ENCODE results near the gene IMPDH2. TPM values are rescaled to one million over a fixed set of nuclear protein-coding genes. Genes with fewer than 3 reads are reported as not detected.

Gene IMPDH2
- 261 TPM for total RNA-seq

DNA sequence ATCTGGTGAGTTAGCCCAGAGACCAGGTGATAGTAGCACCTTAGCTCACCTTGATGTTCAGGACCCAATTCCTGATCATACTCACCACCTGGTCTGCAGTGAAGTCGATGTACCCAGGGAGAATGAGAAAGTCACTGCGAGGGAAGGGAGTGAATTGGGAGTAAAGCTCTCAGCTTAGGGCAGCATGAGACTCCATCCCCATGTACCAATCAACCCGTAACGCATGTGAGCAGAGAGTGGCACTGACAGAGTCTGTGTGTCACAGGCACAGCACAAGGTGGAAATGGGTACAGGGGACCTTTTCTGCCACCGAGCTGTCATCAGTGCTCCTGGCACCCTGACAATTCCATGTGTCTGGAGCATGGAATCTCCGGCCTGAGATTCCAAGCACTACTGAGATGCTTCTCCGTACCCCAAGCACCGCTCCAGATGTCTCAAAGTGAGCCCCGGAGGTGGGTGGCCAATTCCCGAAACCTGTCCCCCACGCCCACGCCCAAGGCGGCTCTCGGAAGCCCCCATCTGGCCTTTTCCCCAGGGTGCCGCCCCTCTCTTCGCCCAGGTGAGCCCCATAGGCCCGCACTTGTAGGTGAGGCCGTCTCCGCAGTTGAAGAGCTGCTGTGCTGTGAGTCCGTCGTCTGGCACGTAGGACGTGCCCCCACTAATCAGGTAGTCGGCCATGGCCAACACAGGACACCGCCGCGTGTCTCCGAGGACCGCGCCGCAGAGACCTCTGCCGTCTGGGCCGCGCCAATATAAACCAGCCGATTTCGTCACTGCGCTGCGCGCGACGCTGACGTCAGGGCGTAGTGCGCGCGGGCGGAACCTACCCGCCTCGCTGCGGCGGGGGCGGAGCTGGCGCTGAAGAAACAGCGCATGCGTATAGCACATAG is at the start of gene IMPDH2:
Gene IMPDH2, minus strand, starts transcription at position 726 of the 890 bp plus-strand sequence. Its CDS starts 48 bp downstream, at position 678.
- DNase-seq = peak; percentile 90

DNA sequence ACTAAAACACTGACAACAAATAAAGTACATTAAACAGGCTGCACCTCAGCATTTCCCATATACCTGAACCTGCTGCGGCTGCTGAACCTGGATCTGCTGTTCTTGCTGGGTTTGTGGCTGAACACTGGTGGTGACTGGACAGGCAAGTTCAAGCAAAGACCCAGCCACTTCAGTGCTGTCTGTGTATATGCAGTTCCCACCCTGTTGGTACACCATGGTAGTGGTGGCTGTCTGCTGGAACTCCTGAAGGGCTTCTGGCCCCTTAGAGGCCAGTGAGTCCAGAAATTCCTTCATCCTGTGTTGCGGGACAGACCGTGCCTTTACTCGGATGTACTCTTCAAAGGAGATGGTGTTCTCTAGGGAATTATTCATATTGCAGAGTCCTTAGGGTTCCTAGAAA is 47.4 kb upstream of the IMPDH2 start:
- no peak for DNase-seq

DNA sequence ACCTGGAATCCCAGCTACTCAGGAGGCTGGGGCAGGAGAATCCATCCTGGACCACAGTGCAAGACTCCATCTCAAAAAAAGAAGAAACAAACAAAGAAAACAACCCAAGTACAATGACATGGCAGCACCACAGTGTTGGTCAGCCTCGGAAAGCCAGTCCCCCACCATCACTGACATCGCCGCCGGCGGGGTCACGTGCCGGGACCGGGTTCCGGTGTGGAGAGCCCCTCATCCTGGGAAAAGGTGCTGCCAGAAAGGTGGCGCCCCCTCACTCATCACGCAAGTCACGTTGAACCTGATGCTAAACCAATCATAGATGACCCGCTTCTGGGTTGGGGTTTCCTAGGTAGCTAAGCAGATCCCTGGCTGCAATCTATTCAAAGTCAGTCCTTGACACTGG is 46.9 kb upstream of the IMPDH2 start:
- no peak for DNase-seq

DNA sequence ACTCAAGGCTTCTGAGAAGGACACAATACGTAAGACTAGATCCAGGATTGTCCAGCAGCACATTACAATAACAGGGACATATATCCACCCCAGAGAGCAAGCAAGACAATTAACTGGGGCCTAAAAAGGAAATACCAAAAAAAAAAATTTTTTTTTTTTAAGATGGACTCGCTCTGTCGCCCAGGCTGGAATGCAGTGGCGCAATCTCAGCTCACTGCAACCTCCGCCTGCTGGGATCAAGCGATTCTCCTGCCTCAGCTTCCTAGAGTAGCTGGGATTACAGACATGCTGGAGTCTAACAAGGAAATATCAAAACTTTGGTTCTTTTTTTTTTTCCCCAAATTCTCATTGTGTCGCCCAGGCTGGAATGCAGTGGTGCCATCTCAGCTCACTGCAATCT is 28.8 kb upstream of the IMPDH2 start:
- DNase-seq = no peak

DNA sequence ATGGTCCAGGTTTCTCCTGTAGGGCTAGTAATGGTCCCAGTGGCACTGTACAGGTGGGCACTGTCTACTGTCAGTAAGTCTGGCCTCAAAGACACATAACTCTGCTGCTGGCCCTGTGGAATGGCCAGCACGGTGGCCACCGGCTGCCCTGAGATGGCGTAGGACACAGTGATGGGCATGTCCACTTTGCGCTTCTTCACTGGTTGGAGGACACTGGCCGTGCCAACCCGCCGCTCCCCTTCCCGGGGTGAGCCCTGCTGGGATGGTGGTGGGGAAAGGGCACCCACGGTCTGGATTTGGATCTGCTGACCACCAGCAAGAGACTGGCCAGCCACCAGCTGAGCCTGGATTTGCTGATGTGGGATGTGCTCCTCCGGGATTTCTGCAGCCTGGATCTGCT is 28.1 kb upstream of the IMPDH2 start:
- no peak for DNase-seq

DNA sequence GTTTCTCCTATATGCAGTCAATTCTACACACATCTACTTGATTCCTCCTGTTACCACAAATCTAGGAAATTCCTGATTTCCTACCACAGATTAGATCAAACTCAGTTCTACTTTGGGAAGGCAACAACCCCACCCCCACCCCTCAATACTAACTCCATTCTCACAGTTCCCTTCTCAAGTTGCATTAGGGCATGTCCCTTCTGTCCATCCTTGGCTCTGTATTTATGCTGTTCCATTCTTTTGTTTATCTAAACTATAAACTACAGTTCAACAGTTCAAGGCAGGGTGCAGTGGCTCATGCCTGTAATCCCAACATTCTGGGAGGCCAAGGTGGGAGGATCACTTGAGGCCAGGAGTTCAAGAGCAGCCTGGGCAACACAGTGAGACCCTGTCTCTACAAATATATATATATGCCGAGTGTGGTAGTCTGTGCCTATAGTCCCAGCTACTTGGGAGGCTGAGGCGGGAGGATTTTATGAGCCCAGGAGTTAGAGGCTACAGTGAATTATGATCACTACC is 25.2 kb upstream of the IMPDH2 start:
- DNase-seq = no peak

DNA sequence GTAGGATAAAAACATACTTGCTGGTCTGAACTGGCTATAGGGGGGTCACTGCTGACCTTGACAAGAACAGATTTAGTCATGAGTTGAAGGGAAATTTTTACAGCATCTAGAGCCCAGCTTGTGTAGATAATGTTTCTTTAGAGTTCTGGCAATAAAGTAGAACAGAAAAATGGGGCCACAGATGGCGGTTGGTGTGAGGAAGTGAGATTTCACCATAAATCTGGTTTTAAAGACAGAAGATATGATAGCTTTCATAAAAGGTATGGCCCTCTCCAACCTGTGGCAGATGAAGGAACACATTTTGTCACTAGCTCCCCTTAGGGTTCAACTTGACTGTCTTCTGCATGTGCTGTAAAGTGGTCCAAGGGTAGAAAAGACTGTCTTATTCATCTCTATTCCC is 24.3 kb upstream of the IMPDH2 start:
- DNase-seq = no peak

DNA sequence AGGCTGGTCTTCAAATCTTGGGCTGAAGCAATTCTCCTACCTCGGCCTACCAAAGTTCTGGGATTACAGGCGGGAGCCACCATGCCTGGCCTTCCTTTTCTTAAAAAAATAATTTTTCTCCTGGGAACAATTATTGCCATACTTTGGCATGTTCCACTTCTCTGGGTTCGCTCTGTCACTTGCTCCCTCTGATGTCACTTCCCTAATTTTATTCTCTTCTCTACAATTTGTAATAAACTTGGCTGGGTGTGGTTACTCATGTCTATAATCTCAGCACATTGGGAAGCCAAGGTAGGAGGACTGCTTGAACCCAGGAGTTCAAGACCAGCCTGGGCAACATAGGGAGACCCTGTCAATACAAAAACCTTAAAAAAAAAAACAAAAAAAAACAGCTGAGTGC is 6.1 kb upstream of the IMPDH2 start:
- no peak for DNase-seq

DNA sequence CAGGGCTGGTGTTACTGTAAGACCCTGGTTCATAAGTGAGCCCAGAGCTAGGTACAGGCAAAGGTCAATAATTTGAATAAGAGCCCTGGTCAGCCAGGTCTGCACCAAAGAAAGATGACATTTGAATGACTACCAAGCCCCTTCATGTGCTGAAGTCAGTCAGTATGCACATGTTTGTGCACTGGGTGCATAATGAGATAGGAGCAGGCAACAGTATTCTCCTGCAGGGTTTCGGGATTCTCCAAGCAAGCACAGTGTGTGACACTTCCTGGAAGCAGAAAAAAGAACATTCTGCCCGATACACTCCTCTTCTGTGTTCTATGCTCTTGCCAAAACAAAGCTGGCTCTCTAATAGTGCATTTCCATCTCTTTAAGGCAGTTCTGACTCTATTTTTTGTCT is 5.5 kb upstream of the IMPDH2 start:
- DNase-seq = no peak

DNA sequence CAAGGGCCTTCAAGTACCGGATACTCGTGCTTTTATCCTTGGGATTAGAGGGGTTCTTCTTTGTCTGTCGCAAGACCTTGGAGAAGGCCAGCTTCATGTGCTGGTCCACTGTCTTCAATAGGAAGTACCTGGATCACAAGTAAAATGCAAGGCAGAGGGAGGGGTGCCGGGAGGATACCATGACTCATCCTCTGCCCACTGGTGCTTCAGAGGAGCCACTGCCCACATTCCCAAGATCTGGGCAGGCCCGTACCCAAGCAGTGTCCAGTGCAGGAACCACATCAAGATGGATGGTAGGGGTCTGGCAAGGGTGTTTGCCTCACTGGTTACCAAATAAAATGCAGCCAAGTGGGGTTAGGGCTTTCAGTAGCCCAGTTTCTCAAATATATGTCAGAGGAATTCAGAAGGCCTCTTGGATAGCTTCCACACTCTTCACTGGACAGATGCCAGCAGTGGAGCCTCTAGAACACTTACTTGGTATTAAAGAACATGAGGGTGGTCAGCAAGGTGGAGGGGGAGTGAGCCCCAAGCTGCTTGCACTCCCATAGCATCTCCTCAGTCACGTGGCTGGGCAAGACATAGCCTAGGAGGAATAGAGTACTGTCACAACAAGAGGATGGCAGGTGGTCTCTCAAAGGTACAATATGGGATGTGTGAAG is 3.6 kb upstream of the IMPDH2 start:
- DNase-seq = no peak

DNA sequence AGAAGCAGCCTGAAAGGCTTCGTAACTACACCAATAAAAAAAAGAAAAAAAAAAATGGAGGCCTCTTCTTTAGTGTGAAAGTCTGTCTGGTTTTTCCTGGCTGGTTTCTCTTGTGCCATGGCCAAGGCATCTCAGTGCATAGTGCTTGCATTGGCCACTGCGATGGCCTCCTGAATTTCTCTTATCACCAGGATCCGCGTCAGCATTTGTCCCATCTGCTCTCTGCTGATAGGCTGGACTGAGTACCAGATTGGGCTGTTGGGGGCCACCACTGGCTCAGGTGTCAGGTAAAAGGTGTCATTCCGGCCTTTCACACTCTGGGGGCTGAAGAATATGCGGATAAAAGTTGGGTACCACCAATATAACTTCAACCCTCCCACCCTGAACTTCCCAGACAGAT is 1.1 kb upstream of the IMPDH2 start:
- no peak for DNase-seq

DNA sequence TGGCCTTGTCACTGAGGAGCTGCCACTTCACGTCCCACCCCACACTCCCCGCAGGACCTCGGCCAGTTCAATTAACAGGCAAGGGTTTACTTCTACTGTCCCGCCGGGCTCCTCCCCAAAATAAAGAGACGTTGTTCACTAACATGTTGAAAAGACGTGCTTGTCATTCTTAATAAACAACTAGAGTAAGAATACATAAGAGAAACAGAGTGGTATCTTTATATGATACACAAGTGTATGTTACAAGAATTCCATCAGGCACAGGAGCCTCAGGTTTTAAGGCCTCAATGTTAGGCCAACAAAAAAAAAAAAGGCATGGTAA is 326 bp upstream of the IMPDH2 start:
- DNase-seq = no peak

DNA sequence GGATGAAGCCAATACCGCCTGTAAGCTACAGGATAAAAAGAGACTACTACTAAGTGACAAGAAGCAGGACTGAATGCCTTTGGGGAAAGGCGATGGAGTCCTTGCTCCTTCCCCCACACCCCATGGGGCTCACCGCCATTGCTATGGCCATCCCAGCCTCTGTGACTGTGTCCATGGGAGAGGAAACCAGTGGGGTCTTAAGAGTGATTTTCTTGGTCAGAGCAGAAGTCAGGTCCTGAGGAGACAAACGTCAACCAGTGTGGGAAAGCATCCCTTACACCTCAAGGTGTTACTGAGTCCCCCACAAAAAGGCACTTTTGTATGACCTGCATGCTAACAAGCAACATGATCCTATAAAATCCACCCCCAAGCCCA is 913 bp downstream of the IMPDH2 start:
- no peak for DNase-seq

DNA sequence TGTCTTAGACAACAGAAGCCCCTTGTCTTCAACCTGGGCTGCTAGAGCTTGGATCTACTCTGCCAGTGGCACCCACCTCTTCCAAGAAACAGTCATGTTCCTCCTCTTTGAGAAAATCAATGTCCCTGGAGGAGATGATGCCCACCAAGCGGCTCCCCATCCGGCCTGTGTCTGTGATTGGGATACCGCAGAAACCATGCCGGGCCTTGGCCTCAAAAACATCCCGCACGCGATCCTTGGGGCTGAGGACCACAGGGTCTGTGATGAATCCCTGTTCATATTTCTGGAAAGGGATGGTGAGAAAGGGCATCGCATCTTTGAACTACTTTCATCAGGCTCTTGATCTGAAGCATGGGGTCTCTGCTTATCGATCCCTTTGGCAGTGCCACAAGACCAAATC is 1.6 kb downstream of the IMPDH2 start:
- no peak for DNase-seq

DNA sequence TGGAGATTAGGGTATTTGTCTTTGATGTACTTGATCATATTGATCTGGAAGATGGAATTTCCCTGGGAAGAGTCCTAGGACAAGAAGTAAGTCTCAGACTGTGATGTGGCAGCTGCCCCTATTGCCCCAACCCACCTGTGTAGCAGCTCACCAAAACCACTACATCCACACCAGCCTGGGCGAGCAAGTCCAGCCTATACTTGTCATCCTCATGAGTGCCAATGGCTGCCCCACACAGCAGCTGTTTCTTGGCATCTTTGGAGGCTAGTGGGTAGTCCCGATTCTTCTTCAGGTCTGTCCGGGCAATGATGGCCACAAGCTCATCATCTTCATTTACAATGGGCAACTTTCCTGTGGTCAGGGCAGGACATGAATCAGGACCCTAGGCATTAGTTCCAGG is 2.7 kb downstream of the IMPDH2 start:
- no peak for DNase-seq

DNA sequence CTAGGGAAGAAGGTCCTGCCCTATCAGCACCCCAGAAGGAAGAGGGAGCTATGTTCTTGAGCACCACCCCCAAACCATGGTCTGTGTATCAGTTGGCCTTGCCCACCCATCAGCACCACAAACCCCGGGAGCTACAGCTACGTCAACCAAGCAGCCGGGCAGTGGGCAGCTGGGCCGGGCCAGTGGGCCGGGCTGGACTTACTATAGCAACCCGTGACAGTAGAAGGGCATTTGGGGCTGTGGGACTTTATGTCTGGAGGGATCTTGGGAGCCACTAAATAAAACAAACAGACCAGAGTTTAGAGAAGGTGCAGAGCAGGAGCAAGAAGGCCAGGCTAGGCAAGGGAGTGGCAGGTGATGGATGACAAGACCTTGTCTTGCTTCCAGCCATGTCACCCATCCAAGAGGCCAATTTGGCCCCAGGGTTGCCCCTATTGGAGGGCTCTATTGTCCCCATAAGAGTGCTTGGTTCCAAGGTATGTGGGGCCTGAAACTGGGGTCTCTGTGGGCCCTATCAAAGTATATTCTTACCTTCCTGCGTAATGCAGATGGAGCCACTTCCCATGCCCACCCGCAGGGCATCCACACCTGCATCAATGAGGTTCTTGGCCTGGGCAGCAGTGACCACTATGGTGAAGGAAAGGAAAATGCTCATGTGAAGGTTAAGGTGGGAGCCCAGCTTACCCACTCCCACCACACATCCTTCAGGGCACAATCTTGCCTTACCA is 3.2 kb downstream of the IMPDH2 start:
- DNase-seq = no peak

DNA sequence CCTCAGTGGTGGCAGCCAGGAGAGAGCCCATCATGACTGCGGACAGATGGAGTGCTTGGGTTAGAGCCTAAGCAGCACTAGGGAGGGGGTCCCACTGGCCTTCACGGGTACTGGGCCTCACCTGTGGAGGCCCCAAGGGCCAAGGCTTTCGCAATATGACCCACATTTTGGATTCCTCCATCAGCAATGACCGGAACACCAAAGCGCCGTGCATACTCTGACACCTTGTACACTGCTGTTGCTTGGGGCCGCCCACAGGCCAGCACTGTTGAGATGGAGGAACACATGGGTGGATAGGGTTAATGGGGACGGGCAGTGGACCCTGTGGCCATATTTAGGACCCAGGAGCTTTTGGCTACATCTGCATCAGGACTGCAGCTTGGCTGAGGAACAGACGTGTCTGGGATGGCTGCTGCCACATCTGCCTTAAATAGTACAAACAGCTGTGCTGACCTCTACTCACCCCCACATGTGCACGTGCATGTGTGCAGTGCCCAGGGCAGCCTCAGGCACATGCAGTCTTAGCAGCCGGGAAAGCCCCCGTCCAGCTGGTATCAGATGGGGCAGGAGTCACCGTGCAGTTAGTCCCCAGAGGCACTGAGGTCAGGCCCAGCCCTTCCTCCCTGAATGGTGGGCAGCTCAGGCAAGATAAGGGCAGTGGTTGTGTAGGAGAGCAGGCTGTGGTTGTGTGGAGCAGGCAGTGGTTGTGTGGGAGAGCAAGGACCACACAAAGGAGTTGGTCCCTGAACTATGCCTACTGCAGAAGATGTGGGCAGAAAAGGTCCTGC is 4.0 kb downstream of the IMPDH2 start:
- no peak for DNase-seq

DNA sequence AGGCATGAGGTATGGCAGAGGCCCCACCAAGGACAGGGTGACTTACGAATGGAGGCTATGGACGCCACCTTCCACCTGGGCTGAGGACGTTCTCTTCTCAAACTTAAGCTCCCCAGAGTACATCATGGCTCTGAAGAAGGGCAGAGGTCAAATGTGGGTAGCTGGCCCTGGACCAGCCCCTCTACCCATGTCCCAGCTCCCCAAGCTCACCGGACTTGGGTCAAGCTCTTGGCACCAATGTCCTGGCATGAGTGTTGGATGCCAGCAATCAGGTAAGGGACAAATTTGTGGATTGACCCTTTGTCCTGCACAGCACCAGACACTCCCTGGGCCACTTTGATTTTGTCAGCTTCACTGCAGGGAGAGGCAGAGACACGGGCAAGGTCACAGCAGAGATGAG is 4.7 kb downstream of the IMPDH2 start:
- DNase-seq = no peak

DNA sequence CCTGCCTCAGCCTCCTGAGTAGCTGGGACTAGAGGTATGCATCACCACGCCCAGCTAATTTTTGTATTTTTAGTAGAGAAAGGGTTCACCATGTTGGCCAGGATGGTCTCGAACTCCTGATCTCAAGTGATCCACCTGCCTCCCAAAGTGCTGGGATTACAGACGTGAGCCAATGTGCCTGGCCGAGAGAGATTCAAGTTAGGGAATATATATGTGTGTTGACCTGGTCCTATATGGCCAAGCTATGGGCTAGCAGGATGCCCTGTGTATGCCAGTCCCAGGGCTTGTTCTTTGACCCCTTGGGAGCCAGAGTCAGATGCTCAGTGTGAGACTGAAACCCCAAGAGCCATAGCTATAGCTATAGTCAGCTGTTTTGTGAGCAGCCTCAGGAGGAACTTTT is 5.4 kb downstream of the IMPDH2 start:
- DNase-seq = no peak

DNA sequence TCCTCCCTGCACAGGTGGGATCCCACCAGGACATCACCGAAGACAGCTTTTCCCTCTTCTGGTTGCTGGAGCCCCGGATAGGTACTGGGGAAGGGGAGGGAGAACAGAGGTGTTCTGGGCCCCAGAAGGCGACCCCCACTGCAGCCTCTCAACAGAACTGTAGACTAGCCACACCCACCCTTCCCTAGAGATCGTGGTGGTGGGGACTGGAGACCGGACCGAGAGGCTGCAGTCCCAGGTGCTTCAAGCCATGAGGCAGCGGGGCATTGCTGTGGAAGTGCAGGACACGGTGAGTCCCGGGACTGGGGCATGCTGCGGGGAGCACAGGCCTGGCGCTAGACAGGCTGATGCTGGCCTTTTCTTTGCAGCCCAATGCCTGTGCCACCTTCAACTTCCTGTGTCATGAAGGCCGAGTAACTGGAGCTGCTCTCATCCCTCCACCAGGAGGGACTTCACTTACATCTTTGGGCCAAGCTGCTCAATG is 6.5 kb downstream of the IMPDH2 start:
- DNase-seq = no peak

DNA sequence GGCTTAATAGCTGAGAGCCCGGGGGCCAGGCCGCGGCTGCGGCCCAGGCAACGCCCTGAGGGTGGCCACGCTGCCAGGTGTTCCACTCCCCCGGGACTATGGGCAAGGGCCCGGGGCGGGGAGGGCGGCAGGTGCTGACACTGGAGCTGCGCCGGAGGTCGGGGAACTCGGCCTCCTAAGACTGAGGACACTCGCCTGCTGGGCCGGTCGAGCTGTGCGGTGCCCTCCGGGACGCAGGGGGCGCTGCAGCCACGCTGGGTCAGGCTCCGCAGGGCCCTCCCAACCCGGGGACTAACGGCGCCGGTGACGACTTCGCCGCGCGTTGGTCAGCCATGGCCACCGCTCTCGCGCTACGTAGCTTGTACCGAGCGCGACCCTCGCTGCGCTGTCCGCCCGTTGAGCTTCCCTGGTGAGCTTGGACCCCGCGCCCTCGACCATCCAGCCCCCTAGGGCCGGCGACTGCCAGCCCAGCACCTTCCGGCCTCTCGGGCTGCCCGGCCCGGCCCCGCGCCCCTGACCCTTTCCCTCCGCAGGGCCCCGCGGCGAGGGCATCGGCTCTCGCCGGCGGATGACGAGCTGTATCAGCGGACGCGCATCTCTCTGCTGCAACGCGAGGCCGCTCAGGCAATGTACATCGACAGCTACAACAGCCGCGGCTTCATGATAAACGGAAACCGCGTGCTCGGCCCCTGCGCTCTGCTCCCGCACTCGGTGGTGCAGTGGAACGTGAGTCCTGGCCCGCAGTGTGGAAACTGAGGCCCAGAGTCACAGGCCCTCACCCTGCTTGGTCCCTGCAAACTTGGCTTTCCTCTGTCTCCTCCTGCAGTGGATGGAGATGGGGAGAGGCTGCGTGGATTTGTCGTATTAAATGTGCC is 7.1 kb downstream of the IMPDH2 start, which contains the start of gene NDUFAF3:
Gene NDUFAF3, plus strand, starts transcription at position 309 of the 875 bp plus-strand sequence. Its CDS starts 24 bp downstream, at position 333.
- peak; percentile 79 for DNase-seq

Data from skin of body (tissue), 2 donors.